Skin of body (tissue), 2 donors: ENCODE data around the gene PCARE. TPM values are rescaled to one million over a fixed set of nuclear protein-coding genes. Genes with fewer than 3 reads are reported as not detected.
"Not testable (repeated sequence)": the region's sequence is repeated elsewhere in the genome, so short reads cannot be mapped to it uniquely, and the experiment has no call there.

Experiments
- DNase-seq: peaks from one replicate; lab custom pipeline; 2025; lab: John Stamatoyannopoulos, UW
- total RNA-seq: library from RNA; depleted of rRNA; stranded (reverse); fragments of >200 nt; gene quantifications from one replicate; pipeline ENCODE4 v1.2.3, GENCODE V29; 2014

Gene PCARE
- total RNA-seq, 1 donor from 2014 or later = 0.10 TPM

- DNase-seq = no peak
These were observed 23.2 kb upstream of the PCARE start for GRCh38 chr2:29097569-29097968.

DNA sequence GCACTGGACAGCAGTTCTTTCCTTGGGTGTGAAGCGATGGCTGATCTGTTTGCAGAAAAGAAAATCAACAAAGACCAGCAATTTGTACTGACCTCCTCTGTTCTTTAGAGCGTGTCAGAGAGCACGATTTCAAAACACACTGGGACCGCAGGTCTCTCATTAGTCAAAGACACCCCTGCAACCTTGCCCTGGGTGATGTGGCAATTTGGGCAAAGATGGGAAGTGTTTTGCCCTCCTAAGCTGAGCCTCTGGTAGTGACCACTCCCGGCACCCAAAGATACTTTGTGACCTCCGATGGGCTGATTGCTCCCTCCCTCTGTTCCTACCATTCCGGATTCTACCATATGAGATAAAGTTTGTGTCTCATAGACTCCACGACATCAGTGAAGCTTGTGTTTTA, 22.6 kb upstream of the PCARE start:
- no peak for DNase-seq

DNA sequence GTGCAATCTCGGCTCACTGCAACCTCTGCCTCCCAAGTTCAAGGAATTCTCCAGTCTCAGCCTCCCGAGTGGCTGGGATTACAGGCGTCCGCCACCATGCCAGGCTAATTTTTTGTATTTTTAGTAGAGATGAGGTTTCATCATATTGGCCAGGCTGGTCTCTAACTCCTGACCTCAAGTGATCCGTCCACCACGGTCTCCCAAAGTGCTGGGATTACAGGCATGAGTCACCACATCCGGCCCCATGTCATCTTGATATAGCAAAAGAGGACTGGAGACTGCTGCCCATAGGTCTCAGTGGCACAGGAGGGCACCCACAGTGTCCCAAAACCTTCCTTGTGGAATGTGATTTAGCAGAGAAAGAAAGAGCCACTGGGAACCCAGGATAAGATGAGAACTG, 16.0 kb upstream of the PCARE start:
- not testable (repeated sequence) for DNase-seq

DNA sequence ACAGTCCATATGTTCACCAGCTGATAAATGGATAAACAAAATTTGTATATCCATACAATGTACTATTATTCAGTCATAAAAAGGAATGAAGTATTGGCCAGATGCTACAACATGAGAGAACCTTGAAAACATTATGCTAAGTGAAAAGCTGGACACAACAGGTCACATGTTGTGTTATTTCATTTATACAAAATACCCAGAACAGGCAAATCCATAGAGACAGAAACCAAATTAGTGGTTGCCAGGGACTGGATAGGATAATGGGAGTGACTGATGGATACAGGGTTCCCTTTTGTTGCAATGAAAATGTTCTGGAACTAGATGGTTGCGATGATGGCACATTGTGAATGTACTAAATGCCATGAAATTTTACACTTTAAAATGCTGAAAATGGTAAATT, 10.2 kb upstream of the PCARE start:
- DNase-seq = no peak

DNA sequence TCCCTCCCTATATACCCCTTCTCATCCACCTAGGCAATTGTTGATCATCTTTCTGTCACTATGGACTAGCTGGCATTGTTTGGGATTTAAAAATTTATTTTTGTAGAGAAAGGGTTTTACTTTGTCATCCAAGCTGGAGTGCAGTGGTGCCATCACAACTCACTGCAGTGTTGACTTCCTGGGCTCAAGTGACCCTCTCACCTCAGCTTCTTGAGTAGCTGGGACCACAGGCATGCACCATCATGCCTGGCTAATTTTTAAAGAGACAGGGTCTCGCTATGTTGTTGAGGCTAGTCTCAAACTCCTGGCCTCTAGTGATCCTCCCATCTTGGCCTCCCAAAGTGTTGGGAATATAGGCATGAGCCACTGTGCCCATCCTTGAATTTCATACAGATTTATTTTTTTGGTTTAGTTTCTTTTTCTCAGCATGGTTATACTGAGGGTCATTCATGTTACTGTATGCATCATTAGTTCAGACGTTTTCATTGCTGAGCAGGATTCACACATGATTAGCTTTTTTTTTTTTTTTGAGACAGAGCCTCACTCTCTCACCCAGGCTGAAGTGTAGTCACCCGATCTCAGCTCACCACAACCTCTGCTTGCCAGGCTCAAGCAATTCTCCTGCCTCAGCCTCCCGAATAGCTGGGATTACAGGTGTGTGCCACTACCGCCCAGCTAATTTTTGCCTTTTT, 8.6 kb upstream of the PCARE start:
- no peak for DNase-seq

DNA sequence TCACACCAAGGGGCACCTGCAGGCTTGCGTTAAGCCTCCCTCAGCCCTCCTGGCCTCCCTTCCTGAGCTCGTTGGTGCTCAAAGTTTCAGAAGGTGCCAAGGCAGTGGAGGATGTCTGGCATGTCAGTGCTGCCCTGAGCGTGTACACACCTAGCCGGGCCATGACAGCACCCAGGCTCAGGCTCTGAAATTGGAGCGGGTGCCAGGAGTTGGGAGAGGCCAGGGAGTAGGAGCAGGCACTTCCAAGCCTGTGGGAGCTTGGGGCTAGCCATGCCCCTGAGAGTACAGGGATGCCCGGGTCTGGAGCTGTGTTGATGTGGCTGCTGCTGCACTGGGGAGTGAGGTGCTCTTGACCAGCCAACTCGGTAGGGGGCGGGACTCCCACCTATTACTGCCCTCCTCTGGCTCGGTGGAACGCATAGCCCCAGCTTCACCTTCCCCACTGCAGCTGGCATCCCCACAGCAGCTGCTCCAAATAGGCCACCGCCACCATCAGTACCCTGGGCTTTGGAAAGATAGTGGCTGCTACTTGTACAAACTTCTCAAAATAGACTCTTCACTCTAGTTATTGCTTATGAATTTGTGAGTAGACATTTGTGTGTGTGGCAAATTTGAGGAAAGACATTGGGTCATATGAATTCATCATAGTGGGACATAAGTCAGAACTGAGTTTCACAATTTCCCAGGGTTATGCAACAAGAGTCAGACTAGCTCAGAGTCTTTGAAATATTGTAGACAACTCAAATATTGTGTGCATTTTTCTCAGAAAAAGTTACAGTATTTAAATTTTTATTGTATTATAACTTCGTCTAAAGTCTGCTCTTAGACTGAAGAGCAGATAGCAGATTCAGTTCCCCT, 6.8 kb upstream of the PCARE start:
- no peak for DNase-seq

DNA sequence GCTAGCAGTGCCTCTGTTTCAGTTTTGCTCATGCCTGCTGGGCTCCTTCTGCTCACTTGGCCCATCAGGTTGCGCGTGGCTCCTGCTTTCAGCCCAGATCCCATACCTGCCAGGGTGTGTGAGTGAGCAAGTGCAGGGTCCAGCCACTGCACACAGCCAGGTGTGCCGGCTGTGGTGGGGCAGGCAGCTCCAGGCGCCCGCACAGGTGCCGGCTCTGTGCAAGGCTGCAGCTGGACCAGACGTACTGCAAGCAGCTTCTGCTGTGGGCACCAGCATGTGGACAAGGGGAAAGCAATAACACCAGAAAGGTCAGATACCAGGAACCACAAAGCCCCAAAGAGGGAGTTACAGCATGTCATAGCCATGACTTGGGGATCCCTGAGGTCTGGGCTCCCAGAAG, 5.6 kb upstream of the PCARE start:
- DNase-seq = no peak

GRCh38 chr2:29075894-29076705, 1.8 kb upstream of the PCARE start:
- DNase-seq = no peak

- DNase-seq = no peak
These were observed 390 bp downstream of the PCARE start for GRCh38 chr2:29073933-29074332.

DNA sequence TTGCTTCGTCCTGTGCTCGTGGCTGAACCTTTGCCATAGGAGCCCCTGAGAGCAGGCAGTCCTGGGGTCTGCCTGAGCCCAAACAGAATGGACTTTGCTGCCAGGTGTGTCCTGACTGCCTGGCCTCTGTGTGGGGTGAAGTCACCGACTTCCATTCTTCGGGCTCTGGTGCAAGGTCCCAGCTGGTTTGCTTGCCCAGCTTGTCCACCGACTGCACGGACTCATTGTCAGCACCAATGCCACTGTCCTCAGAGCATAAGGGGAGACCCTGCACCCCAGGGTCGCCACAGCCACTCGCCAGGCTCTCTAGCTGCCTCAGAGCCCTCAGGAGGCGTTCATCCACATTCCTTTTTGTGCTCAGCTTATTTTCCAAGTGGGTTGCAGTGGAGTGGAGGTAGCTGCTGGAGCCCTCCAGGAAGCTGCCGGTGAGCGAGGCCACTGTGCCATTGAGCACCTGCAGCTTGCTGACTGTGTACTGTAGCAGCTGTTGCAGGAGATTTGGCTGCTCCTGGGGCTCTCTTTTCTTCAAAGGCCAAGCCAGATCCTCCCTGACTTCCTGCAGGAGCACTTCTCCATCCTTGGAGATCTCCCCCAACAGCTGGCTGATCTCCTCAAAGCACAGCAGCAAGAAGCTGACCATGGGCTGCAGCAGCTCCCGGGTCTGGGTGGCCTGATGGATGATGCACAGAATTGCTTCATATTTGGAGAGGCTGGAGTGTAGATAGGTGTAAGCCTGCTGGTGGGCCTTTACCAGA, 1.2 kb downstream of the PCARE start:
- DNase-seq = no peak

GRCh38 chr2:29072251-29072650, 2.1 kb downstream of the PCARE start:
- no peak for DNase-seq

GRCh38 chr2:29071032-29071975, 3.0 kb downstream of the PCARE start:
- DNase-seq = no peak

GRCh38 chr2:29070526-29070925, 3.8 kb downstream of the PCARE start:
- no peak for DNase-seq

DNA sequence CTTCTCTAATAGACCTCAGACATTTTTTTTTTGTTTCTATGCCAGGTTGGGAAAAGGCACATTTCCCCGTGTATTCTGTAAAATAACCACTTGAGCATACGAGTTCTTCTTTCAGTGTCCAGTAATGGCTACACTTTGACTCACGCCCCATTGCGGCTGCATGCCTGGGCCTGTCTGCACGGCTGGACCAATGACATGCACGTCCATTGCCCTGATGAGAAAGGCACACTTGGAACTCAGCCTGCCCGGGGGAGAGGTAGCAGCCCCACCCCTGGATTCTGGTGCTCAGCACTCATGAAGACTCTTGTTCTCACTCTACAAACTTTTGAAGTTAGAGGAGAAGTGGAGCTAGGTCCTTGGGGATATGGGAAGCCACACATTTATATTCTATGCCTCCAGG, 5.8 kb downstream of the PCARE start:
- no peak for DNase-seq

DNA sequence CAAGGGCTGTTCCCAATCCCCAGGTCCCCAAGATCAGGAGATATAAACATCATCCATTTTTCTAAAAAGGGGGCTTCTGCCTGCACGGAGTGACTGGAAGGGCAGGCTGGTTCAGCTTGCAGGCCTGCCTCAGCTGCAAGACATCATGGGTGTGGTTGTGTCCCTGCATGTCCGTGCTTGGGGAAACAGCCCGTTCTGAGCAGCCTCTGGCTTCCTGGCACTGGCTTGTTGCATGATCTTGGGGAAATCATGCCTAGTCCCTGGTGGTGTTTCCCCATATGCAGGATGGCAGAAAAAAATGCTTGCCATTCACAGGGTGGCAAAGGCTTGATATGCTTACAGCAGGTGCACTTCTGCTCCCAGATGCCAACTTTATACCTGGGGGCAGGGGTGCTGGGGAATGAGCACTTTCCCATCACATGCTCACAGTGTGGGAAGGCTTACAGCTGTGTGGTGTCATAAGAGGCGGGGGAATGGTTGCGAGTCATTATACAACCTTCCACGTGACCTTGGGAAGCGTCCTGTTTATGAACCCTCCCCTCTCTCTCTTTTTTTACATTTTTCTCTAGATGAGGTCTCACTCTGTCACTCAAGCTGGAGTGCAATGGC, 7.2 kb downstream of the PCARE start:
- peak; percentile 38 for DNase-seq

DNA sequence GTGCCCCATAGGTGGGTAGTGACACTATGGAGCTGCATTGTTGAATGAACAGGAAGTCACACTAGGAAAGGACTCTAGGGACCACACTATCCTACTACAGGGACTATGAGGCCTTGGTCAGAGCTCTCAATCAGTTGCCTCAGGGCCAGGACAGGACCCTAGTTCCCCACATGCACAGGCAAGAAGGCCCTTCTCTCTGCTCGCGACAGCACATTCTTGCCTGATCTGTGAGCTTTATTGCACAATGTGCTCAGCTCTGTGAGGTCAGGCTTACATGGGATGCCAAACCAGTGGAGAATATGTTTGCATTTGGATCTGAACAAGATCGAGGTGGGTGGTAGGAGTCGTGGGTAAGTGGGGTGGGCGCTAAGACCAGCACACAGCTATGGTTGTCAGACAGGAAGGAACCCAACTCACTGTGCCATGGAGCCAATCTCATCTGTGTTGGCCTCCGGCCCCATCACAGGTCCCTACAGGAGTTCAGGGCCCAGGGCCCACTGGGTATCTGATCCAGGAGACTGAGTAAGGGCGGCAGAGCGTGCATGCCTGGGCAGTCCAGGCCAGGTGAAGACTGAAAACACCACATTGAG, 8.0 kb downstream of the PCARE start:
- DNase-seq = no peak

- no peak for DNase-seq
These were observed 9.1 kb downstream of the PCARE start for GRCh38 chr2:29065068-29065811.

GRCh38 chr2:29064746-29065067, 9.6 kb downstream of the PCARE start:
- no peak for DNase-seq

DNA sequence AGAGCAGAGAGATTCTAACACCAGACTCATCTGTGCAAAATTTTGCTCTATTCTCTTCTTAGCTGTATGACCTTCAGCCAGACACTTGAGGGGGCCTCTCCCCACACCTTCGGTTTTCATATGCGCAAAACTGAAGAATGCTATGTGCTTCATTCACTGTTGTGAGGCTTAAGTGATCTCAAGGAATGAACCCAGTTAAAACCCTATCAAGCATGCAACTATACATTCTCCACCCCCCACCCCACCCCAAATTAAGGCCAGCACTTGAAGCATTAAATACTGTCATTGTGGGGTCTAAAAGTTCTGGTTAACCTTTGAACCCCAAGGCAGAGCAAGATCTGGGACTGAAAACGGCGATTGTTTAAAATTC, 10.0 kb downstream of the PCARE start:
- DNase-seq = no peak
